Stimulated activated CD4-positive, alpha-beta T cell treated with anti-CD3 and anti-CD28 coated beads, Interleukin-15, amount 100 ng/mL, for 1 hour (primary cell): ENCODE measurements around the gene P2RY2.

Experiments used
- DNase-seq, 2 donors: peaks; one replicate each; pipeline ENCODE4 v3.0.0-alpha.2; 2020; ENCODE audit warnings: low read depth in 1 of 2, low spot score in 1 of 2

The P2RY2 gene

DNA sequence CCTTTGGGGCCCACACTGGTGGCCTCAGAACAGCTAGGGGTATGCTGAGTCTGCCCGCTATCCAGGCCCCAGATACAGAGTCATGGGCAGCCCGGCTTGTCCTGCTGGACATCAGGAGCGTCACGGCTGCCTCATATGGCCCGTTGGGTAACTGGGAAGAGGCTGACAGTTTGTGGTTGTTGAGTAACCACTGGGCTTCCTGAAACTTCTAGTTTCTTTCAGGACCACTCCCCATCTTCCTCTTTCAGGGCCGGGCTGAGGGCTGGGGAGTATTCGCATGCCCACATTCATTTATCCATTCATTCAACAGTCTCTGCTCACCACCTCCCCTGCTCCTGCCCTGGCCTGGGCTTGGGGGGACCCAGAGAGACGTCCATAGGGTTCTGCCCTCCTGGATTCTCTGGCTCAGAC is 13.4 kb upstream of the P2RY2 start:
- DNase-seq: no peak

DNA sequence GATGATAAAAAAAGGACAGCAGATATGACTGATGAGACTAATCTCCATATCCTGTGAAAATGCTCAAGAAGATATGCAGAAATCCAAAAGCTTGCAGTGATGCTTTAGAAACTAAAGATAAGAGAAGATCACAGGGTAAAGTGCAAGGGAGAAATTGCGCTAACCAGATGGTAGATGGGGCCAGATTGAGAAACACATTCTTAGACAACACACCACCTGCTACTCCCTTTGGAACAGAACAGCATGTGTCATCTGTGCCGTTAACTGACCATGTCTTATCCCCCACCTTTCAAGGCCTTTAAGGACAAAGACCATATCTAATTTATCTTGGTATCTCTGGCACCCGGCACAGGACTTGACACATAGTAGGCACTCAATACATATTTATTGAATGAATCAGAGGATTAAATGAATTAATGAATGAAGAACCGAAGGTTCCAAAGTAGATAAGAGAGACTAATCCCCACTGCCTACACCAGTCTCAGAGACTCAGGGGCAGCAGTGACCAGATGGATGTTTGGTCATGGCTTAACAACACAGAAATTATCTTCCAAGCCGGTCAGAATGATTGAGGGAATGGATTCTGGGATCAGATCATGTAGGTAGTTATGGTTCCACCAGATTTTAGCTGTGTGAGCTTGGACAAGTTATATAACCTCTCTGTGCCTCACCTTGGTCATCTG is 12.3 kb upstream of the P2RY2 start:
- no peak for DNase-seq

DNA sequence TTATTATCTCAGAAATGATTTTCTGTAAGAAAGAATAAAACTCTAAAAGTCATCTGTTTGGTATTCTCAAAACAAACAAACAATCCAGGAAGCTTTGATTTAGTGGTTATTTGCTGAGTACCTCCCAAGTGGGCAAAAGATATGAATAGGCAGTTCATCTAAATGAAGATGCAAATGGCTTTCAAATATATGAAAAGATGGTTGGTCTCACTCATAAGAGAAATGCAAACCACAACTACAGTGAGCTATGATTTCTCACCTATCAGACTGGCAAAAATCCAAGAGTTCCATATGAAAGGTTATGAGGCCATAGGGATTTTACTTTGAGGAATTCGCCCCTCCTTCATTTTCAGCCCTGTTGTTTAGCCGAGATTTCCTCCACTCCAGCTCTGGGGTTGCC is 11.3 kb upstream of the P2RY2 start:
- DNase-seq: no peak

DNA sequence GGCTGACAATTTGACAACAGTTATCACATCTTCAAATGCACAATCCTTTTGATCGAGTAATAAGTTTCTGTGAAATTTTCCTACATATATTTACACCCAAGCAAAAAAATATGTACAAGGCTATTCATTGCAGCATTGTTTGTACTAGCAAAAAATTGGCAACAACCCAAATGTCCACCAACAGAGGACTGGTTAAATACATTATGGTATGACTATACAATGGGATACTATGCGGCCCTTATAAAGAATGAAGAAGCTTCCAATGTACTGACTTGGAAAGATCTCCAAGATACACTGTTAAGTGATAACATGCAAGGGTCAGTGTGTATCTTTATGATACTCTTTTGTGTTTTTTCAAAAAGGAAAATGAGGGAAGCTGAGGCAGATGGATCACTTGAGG is 8.2 kb upstream of the P2RY2 start:
- DNase-seq: no peak

DNA sequence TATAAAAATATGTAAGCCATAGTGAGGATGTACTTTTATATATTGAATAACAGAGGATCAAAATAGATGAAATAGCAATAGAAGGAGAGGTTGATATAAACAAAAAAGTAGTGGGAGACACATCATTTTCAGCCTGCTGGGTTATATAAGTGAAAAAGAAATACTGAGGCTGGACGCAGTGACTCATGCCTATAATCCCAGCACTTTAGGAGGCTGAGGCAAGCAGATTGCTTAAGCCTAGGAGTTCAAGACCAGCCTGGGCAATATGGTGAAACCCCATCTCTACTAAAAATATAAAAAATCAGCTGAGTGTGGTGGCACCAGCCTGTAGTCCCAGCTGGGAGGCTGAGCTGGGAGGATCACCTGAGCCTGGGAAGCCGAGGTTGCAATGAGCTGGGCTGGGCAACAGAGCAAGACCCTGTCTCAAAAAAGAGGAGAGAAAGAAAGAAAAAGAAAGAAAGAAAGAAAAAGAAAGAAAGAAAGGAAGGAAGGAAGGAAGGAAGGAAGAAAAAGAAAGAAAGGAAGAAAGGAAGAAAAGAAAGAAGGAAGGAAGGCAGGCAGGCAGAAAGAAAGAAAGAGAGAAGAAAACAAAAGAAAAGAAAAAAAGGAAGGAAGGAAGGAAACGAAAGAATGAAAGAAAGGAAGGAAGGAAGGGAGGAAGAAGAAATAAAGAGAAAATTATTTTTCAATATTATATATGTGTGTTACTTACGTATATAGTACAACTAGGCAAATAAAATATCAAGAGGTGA is 7.0 kb upstream of the P2RY2 start:
- no peak for DNase-seq

DNA sequence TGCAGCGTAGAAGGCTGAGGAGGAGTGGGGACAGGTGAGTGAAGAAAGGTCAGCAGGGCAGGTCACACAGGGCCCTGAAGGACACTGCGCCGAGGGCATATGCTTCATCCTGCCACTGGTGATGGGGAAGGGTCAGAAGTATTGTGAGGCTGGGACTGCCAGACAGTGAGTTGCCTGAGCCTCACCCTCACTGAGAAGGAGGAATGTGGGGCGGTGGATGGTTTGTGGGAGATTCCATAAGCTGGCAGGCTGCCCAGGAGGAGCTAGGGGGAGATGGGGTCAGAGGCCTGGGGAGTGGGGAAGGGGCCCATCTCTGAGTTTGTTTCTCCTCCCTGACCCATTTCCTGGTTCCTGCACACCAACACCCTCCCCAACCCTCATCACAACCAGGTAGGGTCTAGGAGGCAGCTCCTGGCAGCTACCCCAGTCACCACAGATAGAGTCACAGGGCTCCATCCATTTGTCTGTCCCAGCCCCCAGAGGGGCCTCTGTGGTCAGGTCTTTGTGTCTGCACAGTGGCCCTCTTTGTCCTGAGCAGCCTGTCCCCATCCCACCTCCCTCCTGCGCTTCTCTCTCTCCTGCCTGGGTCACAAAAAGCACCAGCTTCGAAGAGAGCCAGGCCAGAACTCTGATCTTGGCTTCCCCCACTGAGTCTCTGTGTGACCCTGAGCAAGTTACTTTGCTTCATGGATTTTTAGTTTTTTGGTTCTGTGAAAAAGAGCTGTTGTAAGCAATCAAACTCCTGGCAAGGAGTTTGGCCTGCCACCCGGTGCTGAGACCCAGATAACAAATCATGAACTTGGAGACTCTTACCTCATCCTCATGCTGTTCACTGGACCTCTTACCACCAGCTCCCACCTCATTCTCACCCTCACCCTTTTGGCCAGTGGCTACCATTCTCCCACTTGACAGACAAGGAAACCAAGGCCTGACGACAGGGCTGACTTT is 4.6 kb upstream of the P2RY2 start:
- no peak for DNase-seq

DNA sequence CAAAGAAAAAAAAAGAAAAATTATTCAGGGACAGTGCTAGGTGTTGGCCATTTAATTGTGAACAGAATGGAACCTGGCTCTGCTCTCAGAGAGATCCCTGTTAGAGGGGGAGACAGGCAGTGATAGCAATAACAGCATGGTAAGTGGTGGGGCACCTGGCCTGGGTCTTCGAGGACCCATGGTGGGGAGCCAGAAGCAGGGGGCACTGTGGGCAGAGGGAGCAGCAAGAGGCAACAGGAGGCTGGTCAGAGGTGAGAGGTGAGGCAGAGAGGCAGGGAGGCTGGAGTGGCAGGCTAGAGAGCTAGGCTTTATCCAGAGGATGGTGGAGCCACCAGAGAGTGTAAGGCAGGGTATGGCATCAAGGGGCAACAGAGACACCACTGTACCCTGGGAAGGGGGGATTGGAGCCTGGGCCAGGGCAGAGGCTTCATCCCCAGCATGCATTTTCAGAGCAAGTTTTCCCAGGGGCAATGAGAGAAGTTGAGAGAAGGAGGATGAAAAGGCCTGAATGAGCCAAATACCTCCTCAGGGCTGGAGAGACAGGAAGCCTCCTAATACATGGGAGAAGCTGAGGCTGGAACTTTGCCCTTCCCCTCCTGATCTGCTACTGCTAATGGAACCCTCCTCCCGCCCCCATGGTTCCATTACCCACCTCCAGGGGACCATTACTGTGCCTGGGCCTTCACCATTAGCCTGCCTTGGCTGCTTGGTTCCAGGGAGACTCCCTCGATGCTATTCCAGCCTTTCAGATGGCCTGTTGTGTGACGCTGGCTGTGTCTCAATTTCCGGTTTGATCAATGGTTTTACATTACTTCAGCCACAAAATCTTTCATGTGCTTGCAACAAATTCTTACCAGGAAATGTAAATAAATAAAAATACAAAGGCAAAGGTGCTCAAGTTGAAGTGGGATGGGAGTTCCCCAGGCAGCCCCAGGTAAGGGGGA is 2.6 kb upstream of the P2RY2 start:
- DNase-seq: no peak

DNA sequence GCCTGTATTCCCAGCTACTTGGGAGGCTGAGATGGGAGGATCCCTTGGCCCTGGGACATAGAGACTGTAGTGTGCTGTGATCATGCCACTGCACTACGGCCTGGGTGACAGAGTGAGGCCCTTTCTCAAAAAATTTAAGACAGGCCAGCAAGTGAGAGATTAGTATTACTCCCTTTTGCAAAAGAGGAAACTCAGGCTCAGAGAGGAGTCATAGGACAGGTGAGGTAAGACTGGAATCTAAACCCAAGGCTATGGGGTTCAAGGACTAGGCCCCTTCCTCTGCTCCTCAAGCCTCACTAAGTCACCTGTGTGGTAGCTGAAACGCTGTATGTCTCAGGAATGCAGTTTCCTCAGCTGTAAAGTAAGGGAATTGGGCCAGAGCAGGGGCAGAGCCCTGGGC is 1.6 kb upstream of the P2RY2 start:
- no peak for DNase-seq

DNA sequence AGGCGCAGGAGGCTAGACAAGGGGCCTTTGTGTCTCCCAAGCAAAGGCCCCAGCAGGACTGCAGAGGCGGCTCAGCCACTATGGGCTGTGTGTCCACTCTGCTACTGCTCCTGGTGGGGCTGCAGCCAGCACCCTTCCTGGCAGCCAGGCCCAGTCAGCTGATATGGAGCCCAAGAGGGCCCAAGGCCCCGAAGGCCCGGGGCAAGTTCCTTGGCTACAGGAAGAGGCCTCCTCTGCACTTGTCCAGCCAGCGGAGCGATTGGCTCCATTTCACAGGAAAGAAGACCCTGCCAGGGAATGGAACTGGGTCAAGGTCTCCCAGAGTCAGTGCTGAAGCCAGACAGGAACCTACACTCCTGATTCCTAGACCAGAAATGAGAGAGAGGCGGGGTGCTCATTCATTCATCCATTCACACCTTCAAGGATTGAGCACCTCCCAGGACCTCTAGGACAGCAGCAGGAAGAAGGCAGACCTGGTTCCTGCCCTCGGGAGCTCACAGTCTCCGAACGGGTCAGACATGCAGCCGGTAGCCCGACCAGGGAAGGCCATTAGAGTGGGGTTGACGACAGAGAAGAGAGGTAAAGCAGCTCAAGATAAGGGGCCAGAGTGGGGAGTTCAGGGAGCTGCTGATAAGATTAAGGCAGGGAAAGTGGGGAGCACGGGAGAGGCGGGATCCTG is 811 bp upstream of the P2RY2 start:
- DNase-seq: no peak

DNA sequence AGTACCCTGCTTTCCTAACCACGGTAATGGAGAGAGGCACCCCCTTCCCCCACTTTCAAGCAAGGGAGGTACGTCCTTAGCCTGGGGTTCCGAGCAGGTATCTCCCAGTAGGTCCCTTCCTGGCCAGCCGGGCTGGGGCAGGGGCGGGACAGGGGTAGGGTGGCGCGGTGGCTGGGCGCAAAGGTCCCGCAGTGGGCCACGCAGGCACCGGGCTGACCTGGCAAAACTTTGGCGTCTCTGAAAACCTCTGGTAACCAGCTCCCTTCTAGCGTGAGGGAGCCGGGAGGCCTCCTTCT is 323 bp upstream of the P2RY2 start:
- DNase-seq: no peak

DNA sequence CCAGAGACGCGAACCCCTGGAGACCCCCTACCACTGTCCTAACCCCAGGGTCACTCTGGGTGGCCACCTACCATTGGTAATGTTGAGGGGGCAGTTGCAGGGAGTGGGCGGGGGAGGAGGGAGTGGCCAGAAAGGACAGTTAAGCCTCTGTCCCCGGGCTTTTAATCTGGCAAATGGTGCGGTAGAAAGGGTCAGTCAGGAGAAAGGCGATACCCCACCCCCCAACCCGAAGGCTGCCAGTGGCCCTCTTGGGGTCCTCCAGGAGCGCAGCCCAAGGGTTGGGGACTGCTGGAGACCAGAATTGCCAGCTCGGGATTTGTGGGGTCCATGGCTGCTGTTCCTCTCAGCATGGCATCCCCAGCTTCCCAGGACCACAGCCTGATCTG is 742 bp downstream of the P2RY2 start:
- no peak for DNase-seq

DNA sequence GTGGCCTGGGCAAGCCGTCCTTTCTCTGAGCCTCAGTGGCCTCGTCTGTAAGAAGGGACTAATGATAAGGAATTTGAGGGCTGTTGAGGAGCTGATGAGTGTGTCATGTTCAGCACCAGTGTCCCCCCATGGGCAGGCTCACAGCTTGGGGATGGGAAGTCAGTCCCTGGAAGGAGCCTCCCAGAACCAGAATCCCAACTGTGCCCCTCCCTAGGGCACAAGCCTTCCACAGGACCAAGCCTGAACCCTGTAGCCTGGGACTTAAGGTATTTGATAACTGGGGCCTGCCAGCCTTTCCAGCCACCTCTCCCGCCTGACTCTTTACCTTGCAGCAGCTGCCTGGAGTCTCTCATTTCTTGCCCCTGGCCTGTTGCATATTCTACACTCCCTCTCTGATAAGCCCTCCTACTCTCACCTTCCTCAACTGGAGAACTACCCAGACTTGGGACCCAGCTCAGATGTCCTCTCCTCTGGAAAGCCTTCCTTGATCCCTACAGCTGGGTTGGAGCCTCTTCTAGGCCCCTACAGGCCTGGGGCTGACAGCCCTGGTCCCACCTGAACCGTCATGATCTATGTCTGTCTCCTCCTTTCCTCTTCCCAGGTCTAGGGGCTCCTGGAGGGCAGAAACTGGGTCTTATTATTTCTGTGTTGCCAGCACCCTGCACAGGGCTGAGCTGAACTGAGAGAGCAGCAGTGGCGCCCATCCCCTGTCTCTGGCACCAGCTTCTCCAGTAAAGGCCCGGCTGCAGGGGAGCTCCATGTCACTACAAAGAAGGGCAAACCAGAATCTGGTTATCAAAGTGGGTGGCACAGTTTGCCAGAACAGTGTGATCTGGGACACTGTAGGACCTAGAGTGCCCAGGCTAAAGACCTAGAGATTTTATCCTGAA is 1.6 kb downstream of the P2RY2 start:
- DNase-seq: no peak

DNA sequence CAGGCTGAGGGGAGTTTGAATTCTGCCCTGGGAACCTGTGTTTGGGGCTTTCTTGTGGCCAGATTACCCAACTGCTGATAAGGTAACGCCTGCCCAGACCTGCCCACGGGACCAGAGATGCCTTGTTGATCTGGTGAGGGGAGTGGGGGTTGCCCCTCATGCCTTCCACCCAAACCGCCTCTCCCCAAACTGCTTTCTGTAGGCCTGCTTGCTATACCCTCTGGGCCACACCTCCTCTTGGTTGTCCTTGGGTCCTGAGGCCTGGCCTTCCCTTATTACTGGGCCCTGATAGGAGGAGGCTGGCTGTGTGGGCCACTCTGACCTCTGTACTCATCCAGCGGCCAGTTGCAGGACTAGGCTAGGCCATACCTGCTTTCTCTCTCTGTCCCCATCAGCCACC is 3.4 kb downstream of the P2RY2 start:
- DNase-seq: no peak

DNA sequence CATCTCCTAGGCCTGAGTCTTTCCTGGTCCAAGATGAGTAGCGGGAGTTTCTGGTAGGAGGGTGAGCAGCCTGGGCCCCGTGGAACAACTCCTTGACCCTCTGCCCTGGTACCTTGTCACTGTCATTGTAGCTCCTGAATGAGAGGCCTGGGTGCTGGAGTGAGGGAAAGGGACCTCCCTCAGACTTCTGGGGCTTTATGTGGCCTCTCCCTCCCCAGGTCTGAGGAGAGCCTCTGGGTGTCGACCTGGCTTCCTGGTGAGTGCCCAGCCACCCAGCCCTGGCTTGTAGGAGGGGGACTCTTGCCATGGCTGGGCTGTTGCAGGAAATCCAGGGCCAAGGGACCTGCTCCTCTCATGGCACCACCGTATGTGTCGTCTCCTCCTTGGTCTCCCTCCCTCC is 3.9 kb downstream of the P2RY2 start:
- DNase-seq: no peak

DNA sequence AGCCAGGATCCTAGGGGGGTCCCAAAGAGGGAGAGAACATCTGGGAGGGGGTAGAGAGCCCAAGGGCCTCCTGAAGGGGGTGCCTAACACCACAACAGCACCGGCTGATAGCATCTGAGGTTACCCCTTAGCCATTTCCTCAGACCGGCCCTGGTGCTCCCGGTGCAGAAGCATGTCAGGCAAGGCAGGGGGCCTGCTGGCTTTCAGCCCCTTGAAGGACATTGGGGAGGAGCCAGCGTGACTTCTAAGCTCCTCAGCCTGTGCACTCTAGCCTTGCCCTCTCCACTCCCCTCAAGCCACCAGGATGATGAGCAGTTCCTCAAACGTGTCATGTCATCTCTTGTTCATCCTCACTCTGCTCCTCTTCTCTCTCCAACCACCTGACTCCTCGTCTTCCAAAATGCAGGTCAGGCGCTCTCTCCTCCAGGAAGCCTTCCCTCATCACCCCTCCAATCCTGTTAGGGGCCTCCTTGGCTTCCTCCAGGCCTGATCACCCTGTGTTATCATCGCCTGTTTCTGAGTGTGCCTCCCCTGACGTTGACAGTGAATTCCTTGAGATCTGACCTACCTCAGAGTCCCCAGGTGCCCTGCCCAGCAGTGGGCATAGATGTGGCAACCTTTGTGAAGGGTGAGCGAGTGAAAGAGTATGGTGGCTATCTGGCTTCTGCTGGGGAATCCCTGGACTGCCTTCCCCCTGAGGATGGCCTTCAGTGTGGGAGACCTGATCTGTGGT is 6.1 kb downstream of the P2RY2 start:
- no peak for DNase-seq

DNA sequence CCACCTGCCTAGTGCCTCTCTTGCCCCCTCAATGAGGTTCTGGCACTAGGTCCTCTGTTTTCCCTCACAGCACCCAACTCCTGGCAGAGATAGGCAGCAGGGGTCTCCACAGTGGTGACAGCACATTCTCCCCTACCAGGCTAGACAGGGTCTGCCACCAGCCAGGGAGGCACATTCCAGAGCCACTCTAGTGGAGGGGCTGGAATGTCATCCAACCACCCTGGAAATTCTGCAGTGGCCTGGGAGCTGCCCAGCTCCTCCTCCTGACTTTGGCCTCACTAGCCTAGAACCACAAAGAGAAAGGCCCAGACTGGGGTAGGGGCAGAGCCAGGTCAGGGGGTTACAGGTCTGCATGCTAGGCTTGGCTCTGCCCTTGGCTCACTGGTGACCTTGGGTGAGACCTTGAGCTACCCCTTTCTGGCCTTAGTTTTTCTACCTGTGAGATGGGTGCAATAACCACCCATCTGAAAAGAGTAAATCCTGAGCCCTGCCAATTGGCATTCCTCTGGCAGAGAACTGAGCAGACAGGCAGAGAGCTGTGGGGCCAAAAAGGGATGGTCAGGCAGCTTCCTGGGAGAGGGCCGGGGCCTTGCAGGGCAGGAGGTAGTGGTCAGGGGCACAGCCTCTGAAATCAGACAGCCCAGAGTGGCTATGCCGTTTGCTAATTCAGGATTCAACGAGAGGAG is 7.1 kb downstream of the P2RY2 start:
- DNase-seq: no peak

DNA sequence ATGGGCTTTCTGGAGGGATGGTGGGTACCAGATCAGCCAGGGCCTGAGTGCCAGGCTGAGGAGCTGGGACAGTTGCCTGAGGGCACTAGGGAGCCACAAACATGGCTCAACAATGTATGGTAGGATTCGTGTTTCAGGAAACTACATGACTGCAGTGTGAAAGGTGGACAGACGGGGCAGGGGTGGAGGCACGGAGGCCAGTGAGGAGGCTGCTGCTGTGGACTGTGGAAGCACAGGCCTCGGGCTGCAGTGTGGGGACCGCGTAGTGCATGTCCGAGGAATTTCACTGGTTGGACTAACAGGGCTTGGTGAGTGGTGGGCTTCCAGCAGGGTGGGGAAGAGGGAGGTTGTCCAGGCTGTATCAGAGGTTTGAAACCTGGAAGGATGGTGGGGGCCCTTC is 7.8 kb downstream of the P2RY2 start:
- no peak for DNase-seq

DNA sequence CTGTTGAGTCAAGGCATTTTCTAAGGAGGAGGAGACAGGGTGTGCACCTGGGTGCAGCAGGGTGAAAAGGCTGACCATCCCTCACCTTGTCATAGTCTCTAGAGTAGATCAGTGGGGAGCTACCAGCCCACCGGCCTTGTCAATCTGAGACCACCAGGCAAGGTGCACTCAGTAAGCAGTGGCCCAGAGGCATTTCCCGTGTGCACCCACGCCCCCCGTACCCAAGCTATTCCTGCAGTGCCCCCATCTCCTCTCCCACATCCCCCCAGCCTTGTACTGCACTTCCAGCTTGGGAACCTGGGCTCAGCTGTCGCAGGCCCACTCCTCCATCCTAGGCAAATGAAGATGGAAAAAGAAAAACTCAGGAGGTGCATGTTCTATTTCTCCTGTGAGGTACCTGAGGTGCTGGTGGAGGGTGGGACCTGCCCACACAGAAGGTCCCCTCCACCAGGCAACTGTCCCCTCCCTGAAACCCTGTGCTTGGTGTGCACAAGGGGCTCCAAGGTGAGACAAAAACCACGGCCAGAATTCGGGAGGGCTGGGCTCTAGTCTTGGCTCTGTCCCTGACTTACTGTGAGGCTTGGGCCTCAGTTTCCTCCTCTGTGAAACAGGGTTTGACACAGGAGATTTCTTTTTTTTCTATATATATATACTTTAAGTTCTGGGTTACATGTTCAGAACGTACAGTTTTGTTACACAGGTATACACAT is 8.4 kb downstream of the P2RY2 start:
- DNase-seq: no peak
